ENCODE measurements around the gene RRP9. TPM values are rescaled to one million over a fixed set of nuclear protein-coding genes. Genes with fewer than 3 reads are reported as not detected.

Gene RRP9
- total RNA-seq, 1 donor = 20.6 TPM

DNA sequence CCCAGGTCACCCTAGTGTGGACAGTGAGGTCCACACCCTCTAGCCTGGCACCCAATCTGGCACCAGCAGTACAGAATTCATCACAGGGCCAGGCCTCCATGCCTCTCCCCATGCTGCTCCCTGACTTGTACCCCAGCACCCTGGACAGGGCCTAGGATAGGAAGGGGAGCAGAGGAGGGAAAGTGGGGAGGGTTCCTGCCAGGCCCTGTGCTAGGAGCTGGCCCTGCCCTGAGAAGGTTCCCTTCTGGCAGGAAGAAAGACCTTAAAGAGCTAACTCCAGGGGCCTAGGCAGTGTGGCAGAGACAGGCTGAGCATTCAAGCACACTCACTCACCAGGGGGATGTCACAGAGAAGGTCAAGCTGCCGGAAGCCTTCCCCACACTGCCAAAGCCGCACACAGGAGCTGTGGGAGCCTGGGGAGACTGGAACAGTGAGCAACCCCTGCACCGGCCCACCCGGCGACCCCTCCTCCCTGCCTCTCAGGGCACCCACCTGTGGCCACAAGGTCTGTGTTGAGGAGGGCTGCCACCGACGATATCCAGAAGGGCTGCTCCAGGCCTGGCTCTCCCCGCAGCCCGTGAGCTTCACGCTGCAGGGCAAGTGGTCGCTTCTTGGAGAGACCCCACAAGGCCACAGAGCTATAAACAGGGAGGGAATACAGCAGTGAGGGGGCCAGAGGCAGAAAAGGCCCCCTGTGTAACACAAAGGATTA lies 7.4 kb downstream of the RRP9 start:
- peaks cover 48% of the 10 kb centered on the region for H3K36me3 ChIP-seq (ENCODE audit: insufficient read depth, low read length)
- H3K4me1 ChIP-seq (ENCODE audit: insufficient read depth, low read length) = no peaks in the 10 kb centered on the region
- no peak overlapping the region for H3K4me3 ChIP-seq (ENCODE audit: insufficient read depth, low read length)
- TF ChIP-seq, protein P1, sequence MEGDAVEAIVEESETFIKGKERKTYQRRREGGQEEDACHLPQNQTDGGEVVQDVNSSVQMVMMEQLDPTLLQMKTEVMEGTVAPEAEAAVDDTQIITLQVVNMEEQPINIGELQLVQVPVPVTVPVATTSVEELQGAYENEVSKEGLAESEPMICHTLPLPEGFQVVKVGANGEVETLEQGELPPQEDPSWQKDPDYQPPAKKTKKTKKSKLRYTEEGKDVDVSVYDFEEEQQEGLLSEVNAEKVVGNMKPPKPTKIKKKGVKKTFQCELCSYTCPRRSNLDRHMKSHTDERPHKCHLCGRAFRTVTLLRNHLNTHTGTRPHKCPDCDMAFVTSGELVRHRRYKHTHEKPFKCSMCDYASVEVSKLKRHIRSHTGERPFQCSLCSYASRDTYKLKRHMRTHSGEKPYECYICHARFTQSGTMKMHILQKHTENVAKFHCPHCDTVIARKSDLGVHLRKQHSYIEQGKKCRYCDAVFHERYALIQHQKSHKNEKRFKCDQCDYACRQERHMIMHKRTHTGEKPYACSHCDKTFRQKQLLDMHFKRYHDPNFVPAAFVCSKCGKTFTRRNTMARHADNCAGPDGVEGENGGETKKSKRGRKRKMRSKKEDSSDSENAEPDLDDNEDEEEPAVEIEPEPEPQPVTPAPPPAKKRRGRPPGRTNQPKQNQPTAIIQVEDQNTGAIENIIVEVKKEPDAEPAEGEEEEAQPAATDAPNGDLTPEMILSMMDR (IDR thresholded peaks at IDR 0.05; ENCODE audit: extremely low read depth, low read depth, low read length) = no peak
- peaks cover 5% of the 10 kb centered on the region for H4K20me1 ChIP-seq (ENCODE audit: insufficient read depth, low read length)
- H3K27ac ChIP-seq (ENCODE audit: low read depth, low read length) = no peak overlapping the region
- no peaks in the 10 kb centered on the region for H3K9me3 ChIP-seq (ENCODE audit: low read depth, low read length)
- peak; percentile 75 for DNase-seq (ENCODE audit: insufficient read length, low spot score, missing footprints)
- no peak overlapping the region for H2AFZ ChIP-seq (ENCODE audit: low read length)
- no peak overlapping the region for H3K4me2 ChIP-seq (ENCODE audit: insufficient read depth, low read length)
- peaks cover 14% of the 10 kb centered on the region for H3K79me2 ChIP-seq (ENCODE audit: insufficient read depth, low read length)
- H3K27me3 ChIP-seq (ENCODE audit: insufficient read depth, low read length) = no peaks in the 10 kb centered on the region

DNA sequence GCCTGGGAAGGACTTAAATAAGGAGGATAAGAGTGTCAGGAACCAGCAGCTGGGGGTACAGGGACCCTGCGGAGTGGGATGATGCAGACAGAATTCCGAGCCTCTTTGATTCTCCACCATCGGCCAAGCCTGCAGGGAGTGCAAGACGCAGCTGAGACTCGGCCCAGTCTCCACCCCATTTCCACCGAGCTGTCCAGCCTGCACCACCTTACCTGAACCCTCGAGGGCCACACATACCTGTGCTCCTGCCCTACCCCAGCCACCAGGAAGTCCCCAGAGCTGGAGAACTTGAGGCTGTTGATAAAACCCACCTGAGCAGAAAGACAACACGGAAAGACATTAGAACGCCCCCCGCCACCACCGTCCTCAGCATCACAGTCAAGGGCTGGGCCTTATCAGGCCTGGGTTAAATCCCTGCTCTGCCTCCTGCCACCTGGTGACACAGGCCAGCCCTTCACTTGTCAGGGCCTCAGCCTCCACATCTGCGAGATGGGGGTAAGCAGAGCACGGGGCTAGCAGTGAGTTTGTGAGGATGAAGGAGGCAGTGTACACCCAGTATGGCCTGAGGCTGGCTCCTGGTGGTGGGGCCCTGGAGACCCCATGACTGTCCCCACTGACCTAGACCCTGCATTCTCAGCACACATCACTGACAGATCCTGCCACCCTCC lies 8.1 kb downstream of the RRP9 start:
- peaks cover 42% of the 10 kb centered on the region for H3K36me3 ChIP-seq (ENCODE audit: insufficient read depth, low read length)
- peak; percentile 66 for DNase-seq (ENCODE audit: insufficient read length, low spot score, missing footprints)
- no peaks in the 10 kb centered on the region for H3K27me3 ChIP-seq (ENCODE audit: insufficient read depth, low read length)

DNA sequence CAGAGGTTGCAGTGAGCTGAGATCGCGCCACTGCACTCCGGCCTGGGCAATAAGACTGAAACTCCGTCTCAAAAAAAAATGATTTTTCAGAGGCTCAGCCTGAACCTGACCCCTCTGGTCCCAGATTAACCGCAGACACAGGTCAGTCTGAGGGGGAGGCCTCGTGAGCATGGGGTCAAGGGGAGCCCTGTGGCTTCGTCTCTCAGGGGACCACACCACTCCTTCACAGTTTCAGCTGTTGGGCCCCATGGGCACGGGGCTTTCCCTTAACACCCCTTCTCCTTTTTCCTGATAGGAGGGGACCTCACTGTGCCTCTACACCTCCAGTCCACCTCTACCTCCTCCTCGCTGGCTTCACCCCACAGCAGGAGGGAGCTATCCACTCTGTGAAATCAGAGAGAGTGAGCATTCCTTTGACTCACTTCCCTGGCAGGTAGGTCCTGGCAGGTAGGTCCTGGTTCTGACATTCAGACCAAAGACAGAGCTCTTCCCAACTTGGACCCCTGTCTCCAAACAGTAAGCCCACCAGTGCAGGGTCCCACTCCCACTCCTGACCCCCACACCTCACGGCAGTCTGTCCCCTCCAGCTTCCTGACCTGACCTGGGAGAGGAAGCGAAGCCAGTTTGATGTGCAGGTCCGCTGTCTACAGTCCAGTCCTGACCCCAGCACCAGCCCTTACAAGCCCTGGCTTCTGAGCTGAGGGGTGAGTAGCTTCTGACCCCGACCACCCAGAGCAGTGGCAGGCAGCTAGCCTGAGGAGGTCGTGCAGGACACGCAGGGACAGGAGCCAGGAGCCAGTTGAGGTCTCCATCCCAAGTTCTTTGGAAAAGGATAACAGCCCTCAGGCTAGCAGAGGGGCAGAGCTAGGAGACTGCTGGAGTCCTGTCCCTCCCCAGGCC lies 9.0 kb downstream of the RRP9 start:
- Histone ChIP-seq H3K4me3 (ENCODE audit: insufficient read depth, low read length) (no peak overlapping the region), H3K4me1 (ENCODE audit: insufficient read depth, low read length) (no peaks in the 10 kb centered on the region), H3K79me2 (ENCODE audit: insufficient read depth, low read length) (no peaks in the 10 kb centered on the region), H3K9me3 (ENCODE audit: low read depth, low read length) (no peaks in the 10 kb centered on the region), H3K36me3 (ENCODE audit: insufficient read depth, low read length) (peaks cover 34% of the 10 kb centered on the region), H3K4me2 (ENCODE audit: insufficient read depth, low read length) (no peak overlapping the region), H3K27ac (ENCODE audit: low read depth, low read length) (no peak overlapping the region), H3K27me3 (ENCODE audit: insufficient read depth, low read length) (no peaks in the 10 kb centered on the region), H4K20me1 (ENCODE audit: insufficient read depth, low read length) (peaks cover 2% of the 10 kb centered on the region), H2AFZ (ENCODE audit: low read length) (no peak overlapping the region)
- TF ChIP-seq, protein P1 (IDR thresholded peaks at IDR 0.05; ENCODE audit: extremely low read depth, low read depth, low read length) = no peak
- peak; percentile 38 for DNase-seq (ENCODE audit: insufficient read length, low spot score, missing footprints)

More for the DNA sequence above, 8.1 kb downstream of the RRP9 start:
- H3K79me2 ChIP-seq (ENCODE audit: insufficient read depth, low read length) = peaks cover 7% of the 10 kb centered on the region
- no peak overlapping the region for H3K27ac ChIP-seq (ENCODE audit: low read depth, low read length)
- H2AFZ ChIP-seq (ENCODE audit: low read length) = no peak overlapping the region
- no peak overlapping the region for H3K4me3 ChIP-seq (ENCODE audit: insufficient read depth, low read length)
- H3K9me3 ChIP-seq (ENCODE audit: low read depth, low read length) = no peaks in the 10 kb centered on the region
- no peaks in the 10 kb centered on the region for H3K4me1 ChIP-seq (ENCODE audit: insufficient read depth, low read length)
- TF ChIP-seq, protein P1 (IDR thresholded peaks at IDR 0.05; ENCODE audit: extremely low read depth, low read depth, low read length) = no peak
- no peak overlapping the region for H3K4me2 ChIP-seq (ENCODE audit: insufficient read depth, low read length)
- H4K20me1 ChIP-seq (ENCODE audit: insufficient read depth, low read length) = peaks cover 2% of the 10 kb centered on the region

All from osteoblast (primary cell).